Lung (tissue), 12 donors: Measurements from ENCODE around the gene RFPL3. TPM values are rescaled to one million over a fixed set of nuclear protein-coding genes. Genes with fewer than 3 reads are reported as not detected.
"Not testable (repeated sequence)": the region's sequence is repeated elsewhere in the genome, so short reads cannot be mapped to it uniquely, and the experiment has no call there.

Experiments used
- ATAC-seq: fragments of 200-7000 bp; cut with Tn5 transposase; one replicate; pipeline ENCODE4 v1.9.1; 2020; ENCODE audit warnings: moderate number of reproducible peaks; ENCODE audit not compliant: insufficient read depth, low FRiP score
- DNase-seq, 3 donors: peaks; one replicate each; pipeline ENCODE4 v3.0.0-alpha.2; 2013 to 2017
- H3K27ac ChIP-seq, 2 donors: one replicate each; pipeline ENCODE4 v1.5.1; 2013; ENCODE audit warnings: mild to moderate bottlenecking in 2 of 2, moderate library complexity in 2 of 2, control low read depth in 1 of 2, inconsistent platforms in 1 of 2, low read depth in 1 of 2, low read length in 1 of 2
- H3K27me3 ChIP-seq, 3 donors: one replicate each; pipeline ENCODE4 v1.5.1; 2013; ENCODE audit warnings: low read length in 2 of 3; ENCODE audit not compliant: control insufficient read depth in 3 of 3, insufficient read depth in 3 of 3
- H3K36me3 ChIP-seq, 4 donors: one replicate each; pipeline ENCODE4 v1.5.1; 2013; ENCODE audit warnings: low read length in 4 of 4, mild to moderate bottlenecking in 1 of 4, moderate library complexity in 1 of 4; ENCODE audit not compliant: control insufficient read depth in 4 of 4, insufficient read depth in 4 of 4
- H3K4me1 ChIP-seq, 5 donors: one replicate each; pipeline ENCODE4 v1.5.1; 2013; ENCODE audit warnings: low read length in 5 of 5, mild to moderate bottlenecking in 2 of 5, moderate library complexity in 1 of 5; ENCODE audit not compliant: control insufficient read depth in 5 of 5, insufficient read depth in 5 of 5
- H3K4me3 ChIP-seq: one replicate; pipeline ENCODE4 v1.5.1; 2013; ENCODE audit warnings: mild to moderate bottlenecking, control low read depth, moderate library complexity
- H3K9ac ChIP-seq, 2 donors: one replicate each; pipeline ENCODE4 v1.5.1; 2013; ENCODE audit warnings: low read length in 2 of 2, control low read depth in 1 of 2; ENCODE audit not compliant: insufficient read depth in 1 of 2
- H3K9me3 ChIP-seq, 4 donors: one replicate each; pipeline ENCODE4 v1.5.1; 2013; ENCODE audit warnings: low read length in 3 of 4, mild to moderate bottlenecking in 1 of 4, moderate library complexity in 1 of 4; ENCODE audit not compliant: control insufficient read depth in 4 of 4, insufficient read depth in 3 of 4
- WGBS, 2 donors: extraction: QIAGEN DNeasy Blood & Tissue Kit; methylation state at CpG; one replicate each; pipeline ENCODE4 v1.1.7; 2013; 5-methylcytosine and 5-hydroxymethylcytosine counted together
- polyA plus RNA-seq, 2 donors: library from polyadenylated mRNA; stranded (reverse); fragments of 200-250 nt; gene quantifications; one replicate each; pipeline ENCODE4 v1.2.1, GENCODE V29; 2013
- total RNA-seq, 2 donors: library from RNA; depleted of rRNA in 1 of 2; stranded (reverse); fragments of >200 nt in 1 of 2; gene quantifications; one replicate each; pipeline ENCODE4 v1.2.1, GENCODE V29; 2014 to 2021
- TF ChIP-seq, protein P1 (sequence below): IDR thresholded peaks from 2 replicates; pipeline ENCODE4 v1.5.1; 2012; ENCODE audit warnings: mild to moderate bottlenecking; ENCODE audit errors: control extremely low read depth, extremely low read depth
- donor health status: control.
- donor health status: control.
- donor health status: Bipolar disorder and iron deficiency.
- donor health status: healthy.
- donor health status: DM: yes; HTN: yes; CAD: no.

RFPL3 gene
- total and polyA plus RNA-seq, 4 donors, result not detected

DNA sequence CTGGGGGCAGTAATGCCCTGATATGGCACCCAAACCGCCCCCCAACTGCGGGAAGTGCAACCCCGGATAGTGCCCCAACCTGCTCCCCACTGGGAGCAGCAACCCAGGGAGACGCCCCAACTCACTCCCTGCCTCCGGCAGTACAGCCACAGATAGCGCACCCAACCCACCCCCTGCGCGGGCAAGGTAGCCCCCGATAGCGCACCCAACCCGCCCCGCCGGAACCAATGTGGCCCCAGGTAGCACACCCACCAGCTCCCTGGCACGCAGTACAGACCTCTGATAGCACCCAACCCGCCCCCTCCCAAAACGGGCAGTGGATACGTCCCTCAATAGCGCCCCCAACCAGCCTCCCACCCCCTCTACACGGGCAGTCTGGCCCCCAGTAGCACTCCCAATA lies 3.8 kb upstream of the RFPL3 start:
- ATAC-seq, result no peak
- Histone ChIP-seq H3K27ac (no peak overlapping the region), H3K9me3 (peaks cover 0 to 2% (median 0%) of the 10 kb centered on the region in 4 donors), H3K36me3 (no peaks in the 10 kb centered on the region), H3K4me3 (no peak overlapping the region), H3K27me3 (no peaks in the 10 kb centered on the region), H3K4me1 (peaks cover 0 to 2% (median 0%) of the 10 kb centered on the region in 5 donors), H3K9ac (no peak overlapping the region)
- TF ChIP-seq, protein P1, sequence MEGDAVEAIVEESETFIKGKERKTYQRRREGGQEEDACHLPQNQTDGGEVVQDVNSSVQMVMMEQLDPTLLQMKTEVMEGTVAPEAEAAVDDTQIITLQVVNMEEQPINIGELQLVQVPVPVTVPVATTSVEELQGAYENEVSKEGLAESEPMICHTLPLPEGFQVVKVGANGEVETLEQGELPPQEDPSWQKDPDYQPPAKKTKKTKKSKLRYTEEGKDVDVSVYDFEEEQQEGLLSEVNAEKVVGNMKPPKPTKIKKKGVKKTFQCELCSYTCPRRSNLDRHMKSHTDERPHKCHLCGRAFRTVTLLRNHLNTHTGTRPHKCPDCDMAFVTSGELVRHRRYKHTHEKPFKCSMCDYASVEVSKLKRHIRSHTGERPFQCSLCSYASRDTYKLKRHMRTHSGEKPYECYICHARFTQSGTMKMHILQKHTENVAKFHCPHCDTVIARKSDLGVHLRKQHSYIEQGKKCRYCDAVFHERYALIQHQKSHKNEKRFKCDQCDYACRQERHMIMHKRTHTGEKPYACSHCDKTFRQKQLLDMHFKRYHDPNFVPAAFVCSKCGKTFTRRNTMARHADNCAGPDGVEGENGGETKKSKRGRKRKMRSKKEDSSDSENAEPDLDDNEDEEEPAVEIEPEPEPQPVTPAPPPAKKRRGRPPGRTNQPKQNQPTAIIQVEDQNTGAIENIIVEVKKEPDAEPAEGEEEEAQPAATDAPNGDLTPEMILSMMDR, result no peak
- no peak for DNase-seq
- 93 to 97% methylated on average over 19 of the region's 19 CpGs for WGBS, 2 donors

DNA sequence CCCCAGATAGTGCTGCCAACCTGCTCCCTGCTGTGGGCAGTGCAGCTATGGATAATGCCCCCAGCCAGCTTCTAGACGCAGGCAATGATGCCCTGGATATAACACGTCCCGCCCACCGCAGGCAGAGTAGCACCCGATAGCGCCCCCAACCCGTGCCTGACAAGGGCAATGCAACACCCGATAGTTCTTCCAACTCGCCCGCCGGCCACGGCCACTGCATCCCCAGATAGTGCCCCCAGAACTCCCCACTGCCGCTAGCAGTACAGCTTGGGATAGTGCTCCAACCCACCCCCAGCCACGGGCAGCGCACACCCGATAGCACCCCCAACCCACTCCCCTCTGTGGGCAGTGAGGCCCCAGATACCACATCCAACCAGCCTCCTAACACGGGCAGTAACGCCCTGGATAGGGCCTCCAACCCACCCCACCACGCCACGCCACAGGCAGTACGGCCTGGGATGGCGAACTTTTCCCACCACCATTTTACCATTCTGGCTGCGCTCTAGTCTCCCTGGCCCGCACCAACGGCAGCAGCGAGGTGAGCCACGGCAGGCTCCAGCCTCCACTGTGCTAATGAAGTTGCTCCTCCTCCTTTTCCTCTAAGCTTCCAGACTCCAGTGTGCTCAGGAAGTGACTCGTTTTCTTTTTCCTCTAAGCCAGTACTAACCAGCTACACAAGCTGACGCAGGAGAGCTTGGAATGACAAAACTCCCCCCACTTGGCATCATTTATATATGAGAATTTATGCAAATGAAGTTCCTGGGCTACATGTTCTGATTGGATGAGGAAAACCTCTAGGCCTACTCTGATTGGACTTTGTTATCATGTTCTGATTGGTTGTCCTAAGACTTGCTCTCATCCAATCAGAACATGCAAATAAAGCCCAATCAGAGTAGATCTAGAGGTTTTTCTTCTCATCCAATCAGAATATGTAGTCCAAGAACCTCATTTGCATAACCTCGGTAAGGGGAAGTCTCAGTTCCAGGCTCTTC lies 3.0 kb upstream of the RFPL3 start:
- Histone ChIP-seq H3K27me3 (no peaks in the 10 kb centered on the region), H3K27ac (peak overlapping the region in 1 of 2 donors; percentile 57), H3K9me3 (peaks cover 0 to 2% (median 0%) of the 10 kb centered on the region in 4 donors), H3K36me3 (no peaks in the 10 kb centered on the region), H3K4me1 (peaks cover 0 to 2% (median 0%) of the 10 kb centered on the region in 5 donors), H3K4me3 (peak overlapping the region; percentile 49), H3K9ac (no peak overlapping the region)
- DNase-seq, result peak in 2 of 3 donors; percentile 19 to 42
- ATAC-seq, result no peak
- WGBS, 2 donors, result 78 to 87% methylated on average over 30 of the region's 30 CpGs
- TF ChIP-seq, protein P1, result no peak

DNA sequence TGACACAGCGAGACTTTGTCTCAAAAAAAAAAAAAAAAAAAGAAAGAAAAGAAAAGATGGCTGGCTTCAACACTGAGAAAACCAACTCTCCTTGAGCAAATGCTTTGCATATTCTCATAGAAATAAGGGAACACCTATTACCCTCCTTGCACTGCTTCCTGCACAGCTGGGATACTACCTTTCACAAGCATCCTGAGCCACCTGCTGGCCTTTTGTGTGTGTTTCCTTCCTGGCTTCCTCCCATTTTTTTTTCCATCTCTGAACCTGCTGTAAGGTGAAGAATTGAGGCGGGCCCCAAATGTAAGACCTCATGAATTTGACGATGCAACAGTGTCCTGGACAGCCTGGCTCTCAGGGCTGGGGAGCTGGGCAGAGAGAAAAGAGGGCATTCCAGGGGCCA lies 1.9 kb upstream of the RFPL3 start:
- H3K4me1 ChIP-seq, result peaks cover 0 to 2% (median 0%) of the 10 kb centered on the region in 5 donors
- H3K27ac ChIP-seq, result no peak overlapping the region
- H3K9me3 ChIP-seq, result peaks cover 0 to 2% (median 0%) of the 10 kb centered on the region in 4 donors
- H3K9ac ChIP-seq, result no peak overlapping the region
- TF ChIP-seq, protein P1, result no peak
- ATAC-seq (no peak), DNase-seq (no peak)
- no peaks in the 10 kb centered on the region for H3K27me3 ChIP-seq
- WGBS, 2 donors, result 79 to 85% methylated on average over 3 of the region's 3 CpGs
- no peaks in the 10 kb centered on the region for H3K36me3 ChIP-seq
- no peak overlapping the region for H3K4me3 ChIP-seq

DNA sequence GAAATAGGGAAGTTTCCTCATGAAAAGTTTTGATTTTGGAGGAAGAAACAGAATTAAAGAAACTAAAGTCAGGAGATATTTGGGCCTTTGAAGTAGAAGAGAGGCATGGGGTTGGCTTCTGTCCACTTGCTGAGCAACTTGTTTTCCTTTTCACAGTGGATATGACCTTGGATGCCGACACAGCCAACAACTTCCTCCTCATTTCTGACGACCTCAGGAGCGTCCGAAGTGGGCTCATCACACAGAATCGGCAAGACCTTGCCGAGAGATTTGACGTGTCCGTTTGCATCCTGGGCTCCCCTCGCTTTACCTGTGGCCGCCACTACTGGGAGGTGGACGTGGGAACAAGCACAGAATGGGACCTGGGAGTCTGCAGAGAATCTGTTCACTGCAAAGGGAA lies 2.4 kb downstream of the RFPL3 start:
- H3K4me1 ChIP-seq, H3K27me3 ChIP-seq, H3K9me3 ChIP-seq, ATAC-seq, DNase-seq, H3K36me3 ChIP-seq, H3K27ac ChIP-seq, H3K9ac ChIP-seq, H3K4me3 ChIP-seq: not testable (repeated sequence)
- WGBS, 2 donors, result 73 to 81% methylated on average over 11 of the region's 11 CpGs
